HTERT RPE-1 (cell line): ENCODE results near the gene DIP2C.
"Not testable (repeated sequence)": the region's sequence is repeated elsewhere in the genome, so short reads cannot be mapped to it uniquely, and the experiment has no call there.

Experiments
- in situ Hi-C: fragments of 300-500 bp; cut with MboI; formaldehyde crosslinking; loops from 4 replicates; pipeline ENCODE4 v1.14.3; 2020; ENCODE audit warnings: low sequenced_read_pairs

Gene DIP2C

DNA sequence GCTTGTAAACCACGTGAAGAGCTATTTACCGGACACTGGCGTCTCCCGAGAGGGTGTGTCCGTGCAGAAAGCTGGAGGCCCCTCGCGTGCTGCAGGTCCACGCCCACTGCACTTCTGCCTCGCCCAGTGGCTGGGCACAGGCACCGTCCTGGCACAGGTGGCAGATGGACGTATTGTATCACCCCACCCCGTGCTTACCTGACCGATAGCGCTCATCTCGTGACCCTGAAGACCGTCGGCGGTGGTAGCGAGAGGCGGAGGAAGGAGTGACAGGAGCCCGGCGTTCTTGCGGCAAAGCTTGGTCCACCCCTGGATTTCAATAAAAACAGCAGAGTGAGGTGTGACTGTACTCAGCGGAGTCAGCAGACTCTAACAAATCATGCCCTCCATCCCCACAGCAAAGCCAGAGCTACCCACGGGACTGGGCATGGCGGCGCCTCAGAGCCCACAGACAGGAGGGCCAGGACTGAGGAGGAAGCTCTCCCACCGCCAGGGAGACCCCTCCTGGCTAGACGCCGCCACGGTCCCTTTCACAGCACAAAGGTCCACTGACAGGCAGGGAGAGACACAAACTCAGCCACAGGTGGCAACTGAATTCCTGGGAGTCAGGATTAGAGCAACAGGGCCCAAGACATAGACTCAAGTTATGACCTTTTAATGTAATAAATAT lies 217.1 kb downstream of the DIP2C start:
- in situ Hi-C loops, result no loop called here

DNA sequence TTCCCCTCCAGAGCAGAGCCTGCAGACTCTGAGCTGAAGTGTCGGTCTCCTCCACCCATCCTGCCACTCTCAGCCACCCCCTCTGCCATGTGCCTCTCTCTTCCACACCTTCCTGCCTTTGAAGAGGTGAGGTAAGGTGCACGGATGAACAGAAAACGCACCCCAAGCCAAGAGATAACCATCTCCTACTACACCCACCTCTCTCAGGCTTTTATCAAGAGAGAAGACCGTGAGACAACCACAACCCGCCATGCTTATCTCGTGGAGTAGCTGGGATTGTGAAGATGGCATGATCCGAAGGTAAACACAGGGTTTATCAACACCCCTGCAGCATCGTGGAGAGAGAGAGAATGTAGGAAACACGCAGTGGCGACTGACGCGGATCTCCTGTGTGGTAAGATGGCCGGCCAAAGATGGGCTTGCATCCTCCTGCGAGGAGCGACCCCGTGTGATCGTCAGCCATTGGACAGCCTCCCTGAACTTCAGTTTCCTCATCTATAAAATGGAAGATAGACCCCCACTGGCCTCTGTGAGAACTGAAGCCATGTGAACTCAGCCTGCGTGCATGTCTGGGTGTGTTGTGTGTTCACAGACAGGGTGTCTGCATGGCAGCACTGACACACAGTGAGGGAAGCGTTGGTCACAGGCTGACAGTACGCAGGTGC lies 219.0 kb downstream of the DIP2C start:
- in situ Hi-C loops, result no loop called here

DNA sequence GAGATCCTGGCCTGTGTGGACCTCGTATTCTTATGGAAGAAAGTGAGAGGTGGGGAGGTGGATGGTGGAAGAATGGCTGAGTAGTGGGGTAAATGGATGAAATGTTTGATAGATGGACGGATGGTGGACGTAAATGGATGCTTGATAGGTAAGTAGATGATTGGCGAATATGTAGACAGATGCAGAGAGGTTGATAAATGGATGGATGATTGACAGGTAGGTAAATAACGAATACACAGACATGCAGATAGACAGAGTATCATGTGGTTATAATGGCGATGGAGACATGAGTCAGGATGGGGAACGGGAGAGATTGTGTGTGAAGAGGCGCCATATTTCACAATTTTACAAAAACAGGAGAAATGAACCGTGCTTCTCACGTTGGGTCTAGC lies 219.5 kb downstream of the DIP2C start:
- in situ Hi-C loops, result no loop called here

DNA sequence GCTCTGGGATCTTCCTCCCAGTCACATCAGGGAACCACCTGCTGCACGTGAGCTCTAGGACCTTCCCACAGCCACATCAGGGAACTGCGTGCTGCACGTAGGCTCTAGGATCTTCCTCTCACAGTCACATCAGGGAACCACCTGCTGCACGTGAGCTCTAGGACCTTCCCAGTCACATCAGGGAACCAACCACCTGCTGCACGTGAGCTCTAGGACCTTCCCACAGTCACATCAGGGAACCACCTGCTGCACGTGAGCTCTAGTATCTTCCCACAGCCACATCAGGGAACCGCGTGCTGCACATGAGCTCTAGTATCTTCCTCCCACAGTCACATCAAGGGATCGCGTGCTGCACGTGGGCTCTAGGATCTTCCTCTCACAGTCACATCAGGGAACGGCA lies 229.7 kb downstream of the DIP2C start:
- in situ Hi-C loops, result no loop called here

DNA sequence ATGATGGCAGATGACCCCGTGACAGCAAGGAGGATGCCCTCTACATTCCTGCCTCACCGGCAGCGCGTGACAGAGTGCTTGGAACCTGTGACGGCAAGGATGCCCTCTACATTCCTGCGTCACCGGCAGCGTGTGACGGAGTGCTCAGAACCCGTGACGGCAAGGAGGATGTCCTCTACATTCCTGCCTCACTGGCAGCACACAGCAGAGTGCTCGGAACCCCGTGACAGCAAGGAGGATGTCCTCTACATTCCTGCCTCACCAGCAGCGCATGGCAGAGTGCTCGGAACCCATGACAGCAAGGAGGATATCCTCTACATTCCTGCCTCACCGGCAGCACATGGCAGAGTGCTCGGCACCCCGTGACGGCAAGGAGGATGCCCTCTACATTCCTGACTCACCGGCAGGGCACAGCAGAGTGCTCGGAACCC lies 231.0 kb downstream of the DIP2C start:
- in situ Hi-C loops, result no loop called here

DNA sequence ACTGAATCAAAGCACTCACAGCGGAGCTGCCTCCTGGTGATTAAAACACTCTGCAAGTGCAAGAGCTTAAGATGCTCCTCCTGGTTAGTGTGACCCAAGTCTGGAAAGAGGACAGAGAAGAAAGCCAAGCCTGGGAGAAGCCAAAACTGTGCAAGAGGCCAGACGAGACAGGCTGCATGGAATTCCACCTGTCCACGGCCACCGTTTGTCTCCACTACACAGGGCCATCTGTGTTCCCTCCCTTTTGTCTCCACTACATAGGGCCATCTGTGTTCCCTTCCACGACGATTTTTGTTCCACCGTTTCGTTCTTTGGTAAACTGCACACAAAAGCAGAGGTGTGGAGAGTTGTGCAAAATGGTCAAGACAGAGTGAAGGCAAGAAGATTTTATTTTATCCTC lies 233.0 kb downstream of the DIP2C start:
- in situ Hi-C loops, result no loop called here

DNA sequence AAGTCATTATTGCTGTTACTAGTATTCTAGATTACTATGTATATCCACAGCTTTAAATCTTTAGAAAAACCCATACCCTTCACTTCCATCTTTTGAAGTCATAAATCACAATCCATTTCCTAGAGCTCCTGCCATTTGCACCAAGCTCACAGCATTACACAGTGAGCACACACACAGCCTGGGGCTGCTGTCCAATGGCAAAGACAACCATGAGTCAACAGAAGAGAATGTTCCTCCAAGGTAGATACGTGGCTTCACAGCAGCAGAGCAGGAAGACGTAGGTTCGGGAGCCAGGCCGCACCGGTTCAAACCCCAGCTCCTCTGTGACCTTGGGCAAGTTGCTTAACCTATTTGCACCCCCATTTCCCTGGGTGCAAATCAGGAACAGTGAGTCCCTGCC lies 234.6 kb downstream of the DIP2C start:
- in situ Hi-C loops, result no loop called here

DNA sequence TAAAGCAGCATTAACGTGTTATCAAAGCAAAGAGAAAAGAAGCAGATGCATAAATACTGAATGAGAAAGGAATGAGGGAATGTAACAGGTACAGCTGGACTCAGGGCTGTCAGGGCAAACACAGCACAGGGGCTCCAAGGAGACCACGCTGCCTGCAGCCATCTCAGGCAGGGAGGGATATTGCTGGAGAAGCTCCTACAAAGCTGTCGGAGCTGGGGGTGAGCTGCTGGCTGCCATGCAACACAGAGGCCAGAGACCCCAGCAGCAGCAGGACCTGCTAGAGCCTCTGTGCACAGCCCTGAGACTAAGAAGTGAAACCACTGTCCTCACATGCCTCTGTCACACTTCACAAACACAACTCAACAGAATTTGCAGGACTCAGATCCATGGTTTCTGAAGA lies 235.8 kb downstream of the DIP2C start:
- in situ Hi-C loops, result no loop called here

DNA sequence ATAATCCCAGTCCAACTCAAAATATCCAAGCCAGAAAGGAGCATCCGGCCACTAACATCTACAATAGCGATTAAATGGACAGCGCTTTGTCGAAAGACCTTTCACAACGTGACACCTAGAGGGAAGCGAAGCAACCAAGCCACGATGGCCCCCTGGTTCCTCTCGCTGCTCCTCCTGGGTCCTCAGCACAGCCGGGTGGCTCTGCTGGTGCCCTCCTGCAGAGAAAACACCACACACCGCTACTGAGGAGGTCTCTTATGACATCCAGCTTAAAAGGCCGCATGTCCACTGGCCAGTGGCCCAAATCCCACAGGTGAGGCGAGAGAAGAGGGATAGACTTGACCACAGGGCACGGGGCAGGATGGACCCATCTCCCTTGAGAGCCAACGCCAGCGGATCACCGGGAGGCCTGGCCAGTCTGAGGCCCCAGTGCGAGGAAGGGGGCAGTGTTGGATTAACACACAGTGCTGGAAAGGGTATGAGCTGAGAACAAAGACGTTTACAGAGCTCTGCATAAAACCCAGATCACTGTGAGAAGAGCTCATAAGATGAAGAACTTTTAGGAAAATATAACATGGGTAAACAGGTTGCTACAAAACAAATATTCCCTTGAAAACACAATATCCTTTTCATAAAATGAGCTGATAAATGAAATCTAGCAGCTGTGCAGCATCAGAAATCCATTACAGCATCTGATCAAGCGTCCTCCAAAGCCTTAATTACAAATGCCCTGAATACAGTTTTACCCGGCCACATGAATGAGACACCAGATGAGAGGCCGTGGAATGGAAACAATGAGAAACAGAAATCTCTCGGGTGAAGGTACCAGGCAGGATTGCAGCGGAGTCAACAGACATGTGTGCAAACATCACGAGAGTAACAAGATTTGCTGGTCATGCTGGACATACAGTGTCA lies 236.7 kb downstream of the DIP2C start:
- in situ Hi-C loops, result no loop called here

DNA sequence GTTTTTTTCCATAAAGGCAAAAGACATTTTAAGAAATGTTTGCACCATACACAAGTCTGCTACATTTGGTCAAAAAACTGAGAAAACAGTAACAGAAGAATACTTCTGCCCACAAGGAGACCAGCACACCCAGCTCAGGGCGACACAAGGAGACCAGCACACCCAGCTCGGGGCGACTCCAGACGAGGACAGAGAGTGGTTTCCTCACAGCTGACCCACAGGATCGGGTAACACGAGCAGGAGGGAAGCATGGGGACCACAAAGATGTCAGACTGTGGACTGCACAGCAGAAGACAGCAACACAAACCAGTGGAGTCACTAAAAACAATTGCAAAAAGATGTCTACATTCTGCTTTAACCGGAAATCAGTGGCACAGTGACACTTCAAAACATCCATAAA lies 237.6 kb downstream of the DIP2C start:
- in situ Hi-C loops, result no loop called here

DNA sequence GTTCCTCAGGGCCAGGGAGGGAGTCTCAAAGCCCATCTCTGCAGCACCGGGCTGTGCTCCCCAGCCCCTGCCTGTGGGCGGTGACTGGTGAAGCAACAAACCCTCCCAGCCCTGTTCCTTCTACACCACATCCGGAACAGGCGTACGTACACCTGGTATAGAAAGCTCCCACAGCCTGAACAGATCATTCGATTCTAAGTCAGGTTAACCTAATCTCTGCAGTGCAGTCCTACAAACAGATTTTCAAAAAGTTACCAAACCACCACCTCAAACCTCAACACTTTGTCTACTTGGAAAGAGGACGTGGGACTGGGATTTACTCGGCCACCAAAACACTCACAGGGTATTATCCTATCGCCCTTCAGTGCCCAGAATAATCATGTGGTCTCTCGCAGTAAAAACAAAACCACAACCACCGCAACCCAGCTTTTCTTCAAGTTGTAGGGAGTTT lies 238.4 kb downstream of the DIP2C start:
- in situ Hi-C loops, result no loop called here

DNA sequence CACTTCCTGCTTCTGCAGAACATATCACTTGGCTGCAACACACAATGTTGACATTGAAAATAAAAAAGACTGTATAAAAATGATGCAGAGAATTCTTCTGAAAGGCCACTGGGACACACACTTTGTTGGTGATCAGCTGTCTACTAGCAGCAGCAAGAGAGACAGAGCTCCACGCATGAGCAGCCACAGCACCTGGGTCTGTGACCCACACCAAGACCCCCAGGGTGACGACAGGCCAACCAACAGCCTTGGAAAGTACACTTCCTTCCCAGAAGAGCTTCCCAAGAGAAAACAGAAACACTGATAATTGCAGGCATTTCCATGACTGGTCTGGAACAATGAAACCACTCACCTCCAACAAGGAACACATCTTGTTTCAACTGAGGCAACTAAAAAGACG lies 239.0 kb downstream of the DIP2C start:
- in situ Hi-C loops, result no loop called here

DNA sequence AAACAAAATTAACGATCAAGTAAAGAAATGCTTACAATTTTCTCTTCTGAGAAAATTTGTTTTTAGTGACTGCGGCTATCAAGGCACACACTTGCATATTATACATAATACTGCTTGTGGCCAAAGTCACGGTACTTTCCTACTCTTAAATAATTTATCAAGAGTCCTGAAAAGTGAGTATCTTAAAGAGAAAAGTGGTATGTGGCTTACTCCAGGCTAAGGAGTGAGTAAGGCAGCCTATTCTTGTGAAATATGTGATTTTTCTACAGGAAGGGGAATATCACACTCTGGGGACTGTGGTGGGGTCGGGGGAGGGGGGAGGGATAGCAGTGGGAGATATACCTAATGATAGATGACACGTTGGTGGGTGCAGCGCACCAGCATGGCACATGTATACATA lies 240.1 kb downstream of the DIP2C start:
- in situ Hi-C loops, result not testable (repeated sequence)

DNA sequence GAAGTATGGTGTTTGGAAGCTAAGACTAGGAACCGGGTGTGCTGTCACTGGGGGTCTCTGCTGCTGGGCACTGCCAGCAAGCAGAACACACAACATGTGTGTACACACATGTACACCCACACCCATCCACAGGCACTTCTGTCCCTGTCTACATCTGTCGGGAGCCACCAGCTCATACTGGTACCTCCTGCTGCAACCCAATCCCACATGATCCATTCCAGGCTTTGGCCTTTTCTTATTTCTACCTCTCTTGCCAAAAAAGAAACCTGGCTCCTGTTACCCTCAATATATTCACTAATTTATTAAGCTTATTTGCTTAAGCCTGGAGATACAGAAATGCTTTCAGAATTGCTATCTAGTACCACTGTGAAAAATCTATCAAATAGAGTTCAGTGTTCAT lies 246.0 kb downstream of the DIP2C start:
- in situ Hi-C loops, result no loop called here

DNA sequence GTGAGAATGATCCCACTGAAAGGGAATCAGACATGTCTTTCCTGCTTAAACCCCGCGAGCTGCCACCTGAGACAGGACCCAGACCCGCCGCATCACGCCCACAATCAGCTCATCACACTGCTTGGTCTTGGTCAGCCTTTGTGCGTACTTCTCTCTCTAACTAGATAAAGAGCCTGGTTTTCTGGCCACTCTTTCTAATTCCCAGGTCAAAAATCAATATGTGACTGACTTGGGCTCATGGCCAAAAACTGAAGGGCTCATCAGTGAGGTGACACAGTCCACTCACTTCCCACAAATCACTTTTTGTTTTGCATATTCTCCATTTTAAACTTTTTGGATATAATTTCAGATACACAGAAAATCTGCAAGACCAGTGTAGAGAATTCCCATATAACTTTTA lies 247.3 kb downstream of the DIP2C start:
- in situ Hi-C loops, result no loop called here

DNA sequence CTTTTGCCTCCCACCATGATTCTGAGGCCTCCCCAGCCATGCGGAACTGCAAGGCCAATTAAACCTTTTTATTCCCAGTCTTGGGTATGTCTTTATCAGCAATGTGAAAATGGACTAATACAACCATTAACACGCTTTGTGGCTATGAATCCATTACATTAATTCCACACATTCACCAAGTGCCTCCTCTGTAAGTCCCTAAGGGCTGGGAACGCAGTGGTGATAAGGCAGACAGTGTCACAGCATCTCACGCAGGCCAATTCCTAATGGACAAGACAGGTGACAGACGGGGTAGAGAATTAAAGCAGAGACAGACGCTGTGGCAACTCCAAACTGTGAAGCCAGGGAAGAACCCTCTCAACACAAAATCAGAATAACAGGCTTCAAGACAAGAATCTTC lies 247.8 kb downstream of the DIP2C start:
- in situ Hi-C loops, result no loop called here

DNA sequence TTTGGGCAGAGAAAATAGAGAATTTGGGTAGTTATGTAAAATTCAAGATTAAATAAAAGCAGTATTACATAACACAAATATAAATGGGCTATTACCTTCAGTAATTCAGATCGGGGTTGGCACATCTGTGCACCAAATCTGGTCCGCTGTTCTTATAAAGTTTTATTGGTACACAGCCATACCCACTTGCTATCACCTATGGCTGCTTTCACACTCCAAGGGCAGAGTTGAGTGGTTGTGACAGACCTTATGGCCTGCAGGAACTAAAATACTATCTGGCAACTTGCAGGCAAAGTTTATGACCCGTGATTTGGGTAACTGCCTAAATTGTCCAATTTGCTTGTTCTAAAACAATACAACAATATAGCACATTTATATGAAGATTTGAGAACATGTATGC lies 249.3 kb downstream of the DIP2C start:
- in situ Hi-C loops, result no loop called here

DNA sequence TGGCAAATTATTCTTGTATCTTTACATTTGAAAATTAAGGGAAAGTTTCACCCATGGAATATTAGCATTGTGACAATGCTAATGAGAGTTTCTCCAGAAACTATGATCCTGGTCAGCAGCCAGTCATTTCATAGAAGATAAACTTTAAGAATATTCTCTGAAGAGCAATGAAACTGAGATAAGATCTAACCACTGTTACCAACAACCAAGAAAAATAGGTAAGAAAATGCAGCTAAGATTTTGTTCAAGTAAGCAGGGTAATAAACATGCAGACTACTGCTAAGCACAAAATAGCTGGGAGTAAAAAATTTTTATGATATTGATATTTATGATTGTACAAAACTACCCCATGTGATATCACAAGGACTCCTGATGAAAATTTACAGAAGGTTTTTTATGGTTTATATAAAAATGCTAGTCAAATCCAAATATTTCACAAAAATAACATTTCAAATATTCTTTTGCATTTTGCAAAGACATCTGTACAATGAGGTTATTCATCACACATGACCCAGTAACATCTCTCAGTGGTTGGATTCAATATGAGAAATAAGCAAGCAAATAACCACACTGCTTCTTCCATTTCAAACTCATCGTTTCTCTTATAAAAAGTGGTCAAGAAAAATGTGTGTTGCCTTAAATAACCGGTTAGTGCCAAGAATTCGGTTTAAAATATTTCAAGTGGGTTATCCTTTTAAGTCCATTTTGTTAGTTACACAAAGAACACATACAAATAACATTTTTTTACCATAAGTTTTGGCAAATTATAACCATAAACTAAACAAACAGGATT lies 251.6 kb downstream of the DIP2C start:
- in situ Hi-C loops, result no loop called here

DNA sequence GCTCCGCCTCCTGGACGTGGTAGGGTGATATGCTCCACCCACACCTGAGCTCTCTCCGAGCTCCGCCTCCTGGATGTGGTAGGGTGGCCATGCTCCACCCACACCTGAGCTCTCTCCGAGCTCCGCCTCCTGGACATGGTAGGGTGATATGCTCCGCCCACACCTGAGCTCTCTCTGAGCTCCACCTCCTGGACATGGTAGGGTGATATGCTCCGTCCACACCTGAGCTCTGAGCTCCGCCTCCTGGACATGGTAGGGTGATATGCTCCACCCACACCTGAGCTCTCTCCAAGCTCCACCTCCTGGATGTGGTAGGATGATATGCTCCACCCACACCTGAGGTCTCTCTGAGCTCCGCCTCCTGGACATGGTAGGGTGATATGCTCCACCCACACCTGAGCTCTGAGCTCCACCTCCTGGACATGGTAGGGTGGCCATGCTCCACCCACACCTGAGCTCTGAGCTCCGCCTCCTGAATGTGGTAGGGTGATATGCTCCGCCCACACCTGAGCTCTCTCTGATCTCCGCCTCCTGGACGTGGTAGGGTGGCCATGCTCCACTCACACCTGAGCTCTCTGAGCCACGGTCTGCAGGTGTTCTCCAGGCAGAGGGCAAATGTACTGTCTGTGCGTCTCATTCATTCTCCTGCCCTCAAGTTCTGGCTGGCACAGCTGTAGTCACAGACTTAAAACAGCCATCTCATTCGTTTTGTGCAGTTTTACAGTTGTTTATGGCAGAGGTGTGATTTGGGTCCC lies 252.4 kb downstream of the DIP2C start:
- in situ Hi-C loops, result no loop called here

DNA sequence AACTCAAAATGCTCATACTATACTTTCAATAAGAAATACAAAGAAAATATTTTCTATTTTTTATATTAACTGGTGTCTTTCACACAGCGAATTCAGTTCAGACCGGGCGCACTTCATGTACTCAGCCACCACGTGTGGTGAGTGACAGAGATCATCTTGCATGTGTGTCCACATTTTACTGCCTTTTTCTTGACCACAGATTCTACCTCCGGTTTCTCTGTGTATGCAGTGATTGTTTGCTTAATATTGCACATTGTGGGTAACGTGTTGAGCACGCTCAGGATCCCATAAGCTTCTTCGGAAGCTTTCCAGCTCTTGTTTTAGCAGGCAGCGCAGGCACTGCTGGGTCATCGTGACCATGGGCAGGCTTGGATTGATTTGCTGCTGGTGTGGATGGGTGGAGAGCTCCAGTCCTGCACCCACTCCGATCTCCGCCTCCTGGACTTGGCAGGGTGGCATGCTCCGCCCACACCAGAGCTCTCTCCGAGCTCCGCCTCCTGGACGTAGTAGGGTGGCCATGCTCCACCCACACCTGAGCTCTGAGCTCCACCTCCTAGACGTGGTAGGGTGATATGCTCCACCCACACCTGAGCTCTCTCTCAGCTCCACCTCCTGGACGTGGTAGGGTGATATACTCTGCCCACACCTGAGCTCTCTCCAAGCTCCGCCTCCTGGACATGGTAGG lies 253.3 kb downstream of the DIP2C start:
- in situ Hi-C loops, result no loop called here
